Measurements from ENCODE around the gene COX7A2L. TPM values are rescaled to one million over a fixed set of nuclear protein-coding genes. Genes with fewer than 3 reads are reported as not detected.

COX7A2L gene
- total RNA-seq, 4 donors from 2014 or later = 69.3 to 112 (median 99.0) TPM

DNA sequence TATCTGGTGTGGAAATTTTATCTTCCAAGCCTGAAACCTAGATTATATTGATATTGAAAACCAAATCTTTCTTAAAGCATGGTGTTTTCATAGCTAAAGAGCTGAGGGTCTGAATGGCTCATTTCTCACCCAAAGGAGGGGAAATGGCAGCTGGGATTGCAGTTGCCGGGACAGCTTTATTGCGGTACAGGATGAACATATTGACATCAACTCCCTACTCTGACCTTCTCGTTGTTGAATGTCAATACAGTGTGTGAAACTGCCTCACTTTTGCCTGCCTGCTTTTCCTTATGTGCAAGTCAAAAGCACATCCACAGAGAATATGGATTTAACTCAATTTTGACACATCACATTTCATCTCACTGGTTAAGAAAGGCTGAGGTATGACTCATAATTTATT lies 3.6 kb upstream of the COX7A2L start:
- Histone ChIP-seq H3K36me3 (no peaks in the 10 kb centered on the region), H3K4me3 (no peak overlapping the region), H3K27me3 (no peaks in the 10 kb centered on the region), H3K9me3 (no peaks in the 10 kb centered on the region), H3K27ac (no peak overlapping the region), H3K4me1 (peaks cover 44% of the 10 kb centered on the region)
- no peak for TF ChIP-seq POLR2A (IDR thresholded peaks at IDR 0.05)
- no peak for TF ChIP-seq POLR2AphosphoS5 (IDR thresholded peaks at IDR 0.05)
- TF ChIP-seq EP300 (IDR thresholded peaks at IDR 0.05) = no peak
- WGBS = 75% methylated on average over 3 of the region's 3 CpGs
- DNase-seq (ENCODE audit: low spot score in 2 of 2) = no peak

- no peaks in the 10 kb centered on the region for H3K36me3 ChIP-seq
- H3K4me3 ChIP-seq = no peak overlapping the region
- H3K27ac ChIP-seq = no peak overlapping the region
- no peaks in the 10 kb centered on the region for H3K27me3 ChIP-seq
- peaks cover 45% of the 10 kb centered on the region for H3K4me1 ChIP-seq
- WGBS = 83% methylated on average over 3 of the region's 3 CpGs
- DNase-seq (ENCODE audit: low spot score in 2 of 2) = no peak
- H3K9me3 ChIP-seq = no peaks in the 10 kb centered on the region
- no peak for TF ChIP-seq CTCF (IDR thresholded peaks at IDR 0.05)
- TF ChIP-seq EP300 (IDR thresholded peaks at IDR 0.05) = no peak
- TF ChIP-seq POLR2A (IDR thresholded peaks at IDR 0.05) = no peak
Measured at GRCh38 chr2:42363413-42363812, 2.4 kb upstream of the COX7A2L start.

GRCh38 chr2:42361728-42362283 lies 789 bp upstream of the COX7A2L start:
- no peaks in the 10 kb centered on the region for H3K9me3 ChIP-seq
- WGBS = 15% methylated on average over 6 of the region's 6 CpGs
- no peaks in the 10 kb centered on the region for H3K27me3 ChIP-seq
- DNase-seq (ENCODE audit: low spot score in 2 of 2) = no peak
- peaks cover 33% of the 10 kb centered on the region for H3K4me1 ChIP-seq
- H3K4me3 ChIP-seq = peak overlapping the region; percentile 95
- H3K27ac ChIP-seq = peak overlapping the region; percentile 96
- TF ChIP-seq CTCF (IDR thresholded peaks at IDR 0.05) (no peak), EP300 (IDR thresholded peaks at IDR 0.05) (no peak), POLR2AphosphoS5 (IDR thresholded peaks at IDR 0.05) (no peak), POLR2A (IDR thresholded peaks at IDR 0.05) (no peak)
- H3K36me3 ChIP-seq = no peaks in the 10 kb centered on the region

DNA sequence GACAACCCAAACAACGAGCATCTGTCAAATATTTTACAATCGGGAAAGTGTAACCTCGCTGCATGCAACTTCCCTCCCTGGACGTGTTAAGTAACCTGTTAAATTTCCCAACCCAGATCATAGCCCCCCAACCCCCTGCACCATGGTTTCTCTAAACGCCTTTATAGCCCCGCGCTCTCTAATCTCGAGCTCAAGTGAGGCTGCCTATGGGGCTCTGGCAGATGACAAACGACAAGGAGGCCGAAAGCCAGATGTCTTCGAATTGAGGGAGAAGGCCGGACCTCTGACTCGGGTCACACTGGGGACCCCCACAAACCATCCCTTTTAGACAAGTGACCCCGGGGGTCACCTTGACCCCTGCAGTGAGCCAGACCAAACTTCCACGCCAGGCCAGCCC lies 526 bp downstream of the COX7A2L start:
- under 1% methylated on average over 13 of the region's 15 CpGs for WGBS
- H3K4me1 ChIP-seq = peaks cover 34% of the 10 kb centered on the region
- H3K4me3 ChIP-seq = peak overlapping the region; percentile 95
- TF ChIP-seq POLR2A (IDR thresholded peaks at IDR 0.05) (no peak), EP300 (IDR thresholded peaks at IDR 0.05) (no peak), CTCF (IDR thresholded peaks at IDR 0.05) (no peak), POLR2AphosphoS5 (IDR thresholded peaks at IDR 0.05) (no peak)
- H3K27ac ChIP-seq = peak overlapping the region; percentile 96
- H3K36me3 ChIP-seq = no peaks in the 10 kb centered on the region
- H3K9me3 ChIP-seq = no peaks in the 10 kb centered on the region
- no peak for DNase-seq (ENCODE audit: low spot score in 2 of 2)
- H3K27me3 ChIP-seq = no peaks in the 10 kb centered on the region

DNA sequence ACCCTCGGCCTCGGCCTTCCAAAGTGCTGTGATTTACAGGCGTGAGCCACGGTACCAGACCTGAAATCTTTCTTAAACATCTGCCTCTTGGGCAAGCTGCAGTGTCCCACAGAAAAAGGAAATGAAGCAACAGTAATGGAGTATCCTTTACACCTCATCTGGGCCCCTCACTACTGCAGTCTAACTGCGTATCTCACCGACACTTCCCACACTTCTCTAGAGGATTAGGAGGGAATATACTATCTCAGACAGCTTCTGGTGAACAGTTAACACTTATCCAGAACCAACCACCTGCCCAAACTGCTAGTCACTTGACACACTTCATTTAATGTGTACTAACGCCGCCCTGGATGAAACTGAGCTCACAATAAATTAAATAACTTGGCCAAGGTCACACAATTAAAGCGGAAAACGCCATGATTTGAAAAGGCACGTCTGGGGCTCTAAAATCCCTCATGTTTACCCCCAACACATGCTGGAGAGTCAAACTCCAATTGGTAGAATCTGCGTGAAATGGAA lies 993 bp downstream of the COX7A2L start:
- H3K4me1 ChIP-seq = peaks cover 34% of the 10 kb centered on the region
- H3K27me3 ChIP-seq = no peaks in the 10 kb centered on the region
- no peaks in the 10 kb centered on the region for H3K9me3 ChIP-seq
- H3K36me3 ChIP-seq = no peaks in the 10 kb centered on the region
- DNase-seq (ENCODE audit: low spot score in 2 of 2) = no peak
- no peak for TF ChIP-seq POLR2AphosphoS5 (IDR thresholded peaks at IDR 0.05)
- no peak for TF ChIP-seq CTCF (IDR thresholded peaks at IDR 0.05)
- TF ChIP-seq EP300 (IDR thresholded peaks at IDR 0.05) = no peak
- TF ChIP-seq POLR2A (IDR thresholded peaks at IDR 0.05) = no peak
- H3K4me3 ChIP-seq = peak overlapping the region; percentile 95
- H3K27ac ChIP-seq = peak overlapping the region; percentile 96
- WGBS = 4% methylated on average over 12 of the region's 12 CpGs
